ENCODE results near the gene GIPC1.
"Not testable (repeated sequence)": the region's sequence is repeated elsewhere in the genome, so short reads cannot be mapped to it uniquely, and the experiment has no call there.

GIPC1 gene

DNA sequence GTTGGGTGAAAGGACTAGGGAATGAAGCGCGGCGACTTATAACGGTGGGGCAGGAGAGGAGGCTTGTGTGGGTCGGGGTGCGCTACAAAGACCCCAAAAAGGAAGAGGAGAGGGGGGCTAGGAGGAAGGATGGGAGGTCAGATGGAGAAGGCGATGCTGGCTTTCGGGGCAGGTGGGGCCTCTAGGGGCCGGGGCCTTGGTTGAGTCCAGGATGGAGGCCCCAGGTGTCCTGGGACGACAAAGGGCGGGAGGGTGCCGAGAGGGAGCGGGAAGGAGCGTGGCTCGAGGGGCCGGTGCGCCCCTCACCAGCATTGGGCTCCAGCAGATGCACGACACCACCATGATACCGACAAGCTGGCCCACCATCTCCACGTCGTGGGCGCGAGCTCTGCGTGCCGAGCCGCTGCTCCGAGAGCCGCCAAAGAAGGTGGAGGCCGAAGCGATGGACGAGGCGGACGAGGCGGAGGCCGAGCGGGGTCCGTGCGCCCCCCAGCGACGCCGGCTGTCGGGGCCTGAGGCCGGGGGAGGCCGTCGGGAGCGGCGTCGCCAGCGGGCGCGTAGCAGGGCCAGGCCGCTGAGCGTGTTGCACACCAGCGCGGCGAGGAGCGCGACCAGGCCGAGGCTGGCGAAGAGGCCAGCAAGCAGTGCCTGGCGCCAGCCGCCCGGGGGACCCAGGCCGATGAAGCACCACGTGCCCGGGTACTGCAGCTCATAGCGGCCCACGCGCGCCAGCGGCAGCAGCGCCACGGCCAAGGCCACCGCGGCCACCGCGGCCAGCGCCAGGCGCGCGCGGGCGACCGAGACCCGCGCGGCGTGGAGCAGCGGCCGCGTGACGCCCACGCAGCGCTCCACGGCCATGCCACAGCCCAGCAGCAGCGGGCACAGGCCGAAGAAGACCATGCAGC is 22.6 kb downstream of the GIPC1 start:
- in situ Hi-C loops (cut with MboI; ENCODE audit: low sequenced_read_pairs): no loop called here

DNA sequence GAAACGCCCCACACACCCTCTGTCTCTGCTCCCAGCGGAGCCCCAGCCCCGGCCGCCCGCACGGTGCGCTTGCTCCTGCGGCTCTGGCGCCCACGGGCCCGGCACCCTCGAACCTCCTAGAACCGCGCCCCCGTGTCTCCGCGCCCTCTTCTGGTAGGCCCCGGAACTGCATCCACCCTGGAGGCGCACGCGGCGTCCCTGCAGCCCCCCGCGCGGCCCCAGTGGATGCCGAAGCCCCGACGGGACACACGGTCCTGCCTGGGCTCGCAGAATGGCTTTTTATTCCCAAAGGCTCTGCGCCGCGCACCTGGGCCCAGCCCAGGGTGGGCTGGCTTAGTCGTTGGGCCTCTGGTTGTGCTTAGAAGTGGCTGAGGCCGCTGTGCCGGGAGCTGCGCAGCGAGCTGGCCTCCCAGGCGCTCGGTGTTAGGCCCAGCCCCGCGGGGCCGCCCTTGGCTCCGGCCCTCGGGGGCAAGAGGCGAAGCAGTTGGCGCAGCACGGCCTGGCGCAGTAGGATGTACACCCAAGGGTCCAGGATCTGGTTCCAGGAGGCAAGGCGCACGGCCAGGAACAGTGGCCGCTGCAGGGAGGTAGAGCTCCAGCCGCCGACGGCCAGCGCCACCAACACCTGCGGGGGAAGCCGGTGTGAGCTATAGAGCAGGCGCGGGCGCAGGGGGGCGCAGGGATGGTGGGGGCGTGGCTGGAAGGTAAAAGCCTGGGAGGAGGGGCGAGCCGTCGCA is 23.6 kb downstream of the GIPC1 start:
- in situ Hi-C loops (cut with MboI; ENCODE audit: low sequenced_read_pairs): no loop called here

GRCh38 chr19:14471436-14472187 is 24.3 kb downstream of the GIPC1 start:
- in situ Hi-C loops (cut with MboI; ENCODE audit: low sequenced_read_pairs): no loop called here

DNA sequence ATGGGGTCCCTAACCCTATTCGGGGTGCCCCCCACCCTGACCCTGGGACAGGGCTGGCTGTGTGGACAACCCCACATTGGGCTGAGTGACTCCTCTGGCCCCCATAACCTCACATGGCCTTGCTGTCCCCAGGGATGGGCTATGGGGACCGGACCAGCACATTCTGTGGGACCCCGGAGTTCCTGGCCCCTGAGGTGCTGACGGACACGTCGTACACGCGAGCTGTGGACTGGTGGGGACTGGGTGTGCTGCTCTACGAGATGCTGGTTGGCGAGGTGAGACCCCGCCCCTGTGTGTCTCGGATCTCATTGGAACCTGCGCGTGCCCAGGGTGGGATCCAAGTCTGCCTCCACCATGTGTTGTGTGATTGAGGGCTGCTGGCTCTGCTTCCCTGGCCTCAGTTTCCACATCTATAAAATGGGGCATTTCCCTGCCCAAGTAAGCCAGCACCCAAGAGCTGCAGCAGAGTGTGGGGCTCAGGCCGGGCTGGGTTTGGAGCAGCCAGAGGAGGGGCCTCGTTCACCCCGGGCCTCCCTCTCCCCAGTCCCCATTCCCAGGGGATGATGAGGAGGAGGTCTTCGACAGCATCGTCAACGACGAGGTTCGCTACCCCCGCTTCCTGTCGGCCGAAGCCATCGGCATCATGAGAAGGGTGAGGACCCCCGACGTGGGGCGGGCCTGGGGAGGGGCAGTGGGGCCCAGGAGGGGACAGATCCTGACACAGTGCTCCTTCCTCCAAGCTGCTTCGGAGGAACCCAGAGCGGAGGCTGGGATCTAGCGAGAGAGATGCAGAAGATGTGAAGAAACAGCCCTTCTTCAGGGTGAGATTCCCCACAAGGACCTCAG is 25.7 kb downstream of the GIPC1 start:
- in situ Hi-C loops (cut with MboI; ENCODE audit: low sequenced_read_pairs): no loop called here

- in situ Hi-C loops (cut with MboI; ENCODE audit: low sequenced_read_pairs): no loop called here
Observed at GRCh38 chr19:14467816-14468215, 28.1 kb downstream of the GIPC1 start.

GRCh38 chr19:14467391-14467790 is 28.5 kb downstream of the GIPC1 start:
- in situ Hi-C loops (cut with MboI; ENCODE audit: low sequenced_read_pairs): no loop called here

GRCh38 chr19:14463747-14464146 is 32.2 kb downstream of the GIPC1 start:
- in situ Hi-C loops (cut with MboI; ENCODE audit: low sequenced_read_pairs): no loop called here

DNA sequence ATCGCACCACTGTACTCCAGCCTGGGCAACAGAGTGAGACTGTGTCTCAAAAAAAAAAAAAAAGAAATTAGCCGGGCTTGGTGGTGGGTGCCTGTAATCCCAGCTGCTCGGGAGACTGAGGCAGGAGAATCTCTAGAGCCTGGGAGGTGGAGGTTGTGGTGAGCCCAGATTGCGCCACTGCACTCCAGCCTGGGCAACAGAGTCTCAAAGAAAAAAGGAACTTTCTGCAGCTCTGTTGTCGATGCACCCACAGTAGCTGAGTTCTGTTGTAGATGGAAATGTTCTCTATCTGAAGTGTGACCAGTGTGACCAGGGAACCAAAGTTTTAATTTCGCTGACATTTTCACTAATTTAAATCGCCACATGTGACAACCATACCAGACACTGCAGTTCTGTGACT is 33.5 kb downstream of the GIPC1 start:
- in situ Hi-C loops (cut with MboI; ENCODE audit: low sequenced_read_pairs): not testable (repeated sequence)

GRCh38 chr19:14460935-14461334 is 35.0 kb downstream of the GIPC1 start:
- in situ Hi-C loops (cut with MboI; ENCODE audit: low sequenced_read_pairs): no loop called here

- in situ Hi-C loops (cut with MboI; ENCODE audit: low sequenced_read_pairs): no loop called here
Observed at GRCh38 chr19:14459703-14460102, 36.2 kb downstream of the GIPC1 start.

- in situ Hi-C loops (cut with MboI; ENCODE audit: low sequenced_read_pairs): not testable (repeated sequence)
Observed at GRCh38 chr19:14452303-14452702, 43.6 kb downstream of the GIPC1 start.

DNA sequence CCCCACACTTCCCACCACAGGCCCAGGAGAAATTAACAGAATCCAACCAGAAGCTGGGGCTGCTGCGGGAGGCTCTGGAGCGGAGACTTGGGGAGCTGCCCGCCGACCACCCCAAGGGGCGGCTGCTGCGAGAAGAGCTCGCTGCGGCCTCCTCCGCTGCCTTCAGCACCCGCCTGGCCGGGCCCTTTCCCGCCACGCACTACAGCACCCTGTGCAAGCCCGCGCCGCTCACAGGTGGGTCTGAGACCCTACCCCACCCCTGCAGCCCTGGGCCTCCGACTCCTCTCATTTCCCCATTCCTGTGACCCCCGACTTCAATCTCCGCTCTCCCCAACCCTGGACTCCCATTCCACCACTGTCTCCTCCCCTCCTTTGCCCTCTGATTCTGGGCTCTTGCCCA is 45.1 kb downstream of the GIPC1 start:
- in situ Hi-C loops (cut with MboI; ENCODE audit: low sequenced_read_pairs): no loop called here

GRCh38 chr19:14450168-14450874 is 45.6 kb downstream of the GIPC1 start:
- in situ Hi-C loops (cut with MboI; ENCODE audit: low sequenced_read_pairs): no loop called here

GRCh38 chr19:14449321-14449720 is 46.6 kb downstream of the GIPC1 start:
- in situ Hi-C loops (cut with MboI; ENCODE audit: low sequenced_read_pairs): no loop called here

GRCh38 chr19:14446336-14447036 is 49.4 kb downstream of the GIPC1 start:
- in situ Hi-C loops (cut with MboI; ENCODE audit: low sequenced_read_pairs): no loop called here

DNA sequence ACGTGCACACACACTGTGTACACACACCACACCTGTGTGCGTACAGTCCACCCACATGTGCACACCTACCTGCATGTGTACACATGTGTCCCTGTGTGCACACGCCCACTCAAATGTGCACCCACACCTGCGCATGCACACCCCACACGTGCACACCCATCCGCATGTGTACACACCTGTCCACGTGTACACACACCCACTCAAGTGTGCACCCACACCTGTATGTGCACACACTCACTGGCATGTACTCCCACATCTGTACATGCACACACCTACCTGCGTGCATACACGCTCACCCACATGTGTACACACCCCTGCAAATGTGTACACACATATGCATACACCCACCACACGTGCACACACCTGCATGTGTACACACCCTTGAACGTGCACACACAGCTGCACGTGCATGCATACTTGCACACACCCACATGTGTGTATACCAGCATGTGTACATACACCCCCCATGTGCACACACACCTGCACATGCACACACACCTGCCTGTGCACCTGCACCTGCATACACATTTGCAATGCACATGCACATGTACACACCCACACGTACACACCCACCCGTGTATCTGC is 52.2 kb downstream of the GIPC1 start:
- in situ Hi-C loops (cut with MboI; ENCODE audit: low sequenced_read_pairs): no loop called here

DNA sequence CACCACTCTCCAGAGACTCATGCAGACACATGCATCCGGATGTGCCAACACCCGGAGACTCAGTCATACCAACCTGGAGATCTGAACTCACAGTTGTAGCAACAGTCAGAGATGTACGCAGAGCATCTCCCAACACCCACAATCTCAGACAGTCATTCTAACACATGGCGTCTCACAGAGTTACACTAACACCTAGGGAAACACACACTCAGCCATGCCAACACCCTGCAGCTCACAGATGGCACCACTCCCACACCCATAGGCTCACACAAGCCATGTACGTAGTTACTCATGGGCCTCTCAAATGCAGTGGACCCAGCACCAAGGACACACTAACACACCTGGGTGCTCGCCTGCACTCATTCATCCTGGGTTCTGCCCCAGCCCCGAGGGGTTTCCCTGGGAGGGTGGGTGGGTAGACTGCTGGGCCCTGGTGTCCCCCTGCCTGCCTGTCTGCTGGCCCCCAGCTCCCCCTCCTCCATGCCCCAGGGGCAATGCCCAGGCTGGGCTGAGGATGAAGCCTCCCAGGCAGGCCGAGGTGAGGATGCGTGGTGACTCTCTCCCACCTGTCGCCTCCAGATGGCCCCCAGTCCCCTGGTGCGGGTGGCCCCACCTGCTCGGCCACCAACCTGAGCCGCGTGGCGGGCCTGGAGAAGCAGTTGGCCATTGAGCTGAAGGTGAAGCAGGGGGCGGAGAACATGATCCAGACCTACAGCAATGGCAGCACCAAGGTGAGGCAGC is 52.9 kb downstream of the GIPC1 start:
- in situ Hi-C loops (cut with MboI; ENCODE audit: low sequenced_read_pairs): no loop called here
